HG02759 (cell line): Measurements from ENCODE around the gene APEH.

Experiments used
- ATAC-seq: cut with Tn5 transposase; IDR thresholded peaks from one replicate; pipeline ENCODE4 v1.9.1; 2021; ENCODE audit warnings: mild to moderate bottlenecking, moderate library complexity; ENCODE audit not compliant: unreplicated experiment

The APEH gene

DNA sequence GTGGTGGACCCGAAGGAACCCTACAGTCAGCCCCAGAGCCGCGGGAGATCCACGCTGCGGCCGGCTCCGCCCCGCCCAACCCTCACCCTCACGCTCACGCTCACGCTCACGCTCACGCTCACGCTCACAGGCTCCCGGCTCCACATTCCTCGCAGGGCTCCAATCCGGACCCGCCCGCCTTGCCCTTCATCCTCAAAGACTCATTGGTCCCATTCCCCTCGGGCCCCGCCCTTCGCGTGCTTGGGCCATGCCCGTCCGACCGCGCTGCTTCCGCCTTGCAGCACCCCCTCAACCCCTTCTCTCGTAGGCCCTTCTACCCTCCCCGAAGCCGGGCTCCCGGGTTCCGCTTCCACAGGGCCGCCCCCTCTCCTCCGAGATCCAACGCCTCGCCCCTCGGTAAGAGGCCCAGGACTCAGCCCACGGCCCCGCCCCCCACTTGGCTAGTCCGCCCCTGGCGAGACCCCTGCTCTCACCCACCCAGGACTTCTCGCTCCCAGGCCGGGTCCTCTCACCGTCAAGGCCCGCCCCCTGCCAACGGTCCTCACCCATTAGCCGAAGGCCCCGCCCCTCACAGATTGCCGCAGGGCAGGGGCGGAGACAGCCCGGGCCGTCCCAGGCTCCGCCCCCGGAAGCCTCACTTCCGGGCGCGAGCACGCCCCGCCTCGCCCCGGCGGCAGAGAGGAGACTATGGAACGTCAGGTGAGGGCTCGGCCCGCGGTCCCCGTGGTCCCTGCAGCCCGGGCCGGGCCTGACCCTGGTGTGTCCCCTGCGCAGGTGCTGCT is at the start of gene APEH:
Gene APEH, plus strand, starts transcription at position 637 of the 782 bp plus-strand sequence. Its CDS starts 51 bp downstream, at position 688.
- peak; percentile 79 for ATAC-seq

DNA sequence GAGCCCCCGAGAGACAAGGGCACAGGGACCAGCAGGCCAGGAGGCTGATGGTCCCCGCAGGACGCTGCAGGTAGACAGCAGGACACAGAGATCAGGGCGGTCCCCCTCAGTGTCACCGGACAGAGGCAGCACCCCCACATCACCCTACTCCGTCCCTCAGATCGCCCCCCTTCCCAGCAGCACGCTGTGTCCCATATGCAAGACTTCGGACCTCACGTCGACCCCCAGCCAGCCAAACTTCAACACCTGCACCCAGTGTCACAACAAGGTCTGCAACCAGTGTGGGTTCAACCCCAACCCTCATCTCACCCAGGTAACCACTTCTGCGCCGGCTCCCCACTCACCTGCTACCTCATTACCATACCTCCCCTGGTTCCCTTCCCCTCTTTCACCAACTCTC is 49.1 kb upstream of the APEH start:
- ATAC-seq, result no peak

DNA sequence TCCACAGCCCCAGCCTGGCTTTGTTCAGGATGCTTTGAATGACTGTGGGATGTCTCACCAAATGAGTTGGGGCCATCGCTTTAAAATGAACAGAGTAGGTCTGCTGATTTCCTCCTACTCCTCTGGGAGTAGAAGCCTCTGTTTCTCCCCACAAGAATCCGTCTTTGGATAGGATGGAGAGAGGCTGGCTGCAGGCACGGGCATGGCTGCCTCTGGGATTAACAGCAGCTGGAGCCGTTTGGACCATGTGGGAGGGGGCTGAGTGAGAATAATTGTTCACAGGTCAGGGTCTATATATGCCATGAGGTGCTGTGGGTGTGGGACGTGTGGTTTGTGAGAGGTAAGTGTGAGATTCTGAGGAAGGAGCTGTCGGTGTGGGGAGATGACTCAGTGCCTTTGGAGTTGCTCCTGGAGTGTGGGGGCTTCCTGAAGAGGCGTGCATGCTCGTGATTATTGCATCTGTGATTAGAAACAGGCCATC is 48.0 kb upstream of the APEH start:
- ATAC-seq, result no peak

DNA sequence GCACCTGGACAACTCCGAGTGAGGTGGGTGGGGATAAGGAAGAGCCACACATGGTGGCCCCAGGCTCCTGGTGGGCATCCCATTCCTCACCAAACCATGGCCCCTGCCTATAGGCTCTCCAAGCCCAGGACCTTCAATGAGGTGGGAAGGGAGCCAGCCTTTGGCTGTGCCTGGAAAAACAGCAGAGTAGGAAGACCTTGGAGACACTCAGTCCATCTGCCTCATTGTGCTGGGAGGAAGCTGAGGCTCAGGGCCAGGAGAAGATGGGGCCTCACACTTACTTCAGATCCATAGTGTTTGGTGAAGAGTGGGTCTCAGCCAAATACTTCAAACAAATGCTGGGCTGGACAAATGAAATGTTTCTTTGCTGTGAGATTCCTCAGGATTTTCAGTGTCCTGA is 47.4 kb upstream of the APEH start:
- ATAC-seq, result no peak

DNA sequence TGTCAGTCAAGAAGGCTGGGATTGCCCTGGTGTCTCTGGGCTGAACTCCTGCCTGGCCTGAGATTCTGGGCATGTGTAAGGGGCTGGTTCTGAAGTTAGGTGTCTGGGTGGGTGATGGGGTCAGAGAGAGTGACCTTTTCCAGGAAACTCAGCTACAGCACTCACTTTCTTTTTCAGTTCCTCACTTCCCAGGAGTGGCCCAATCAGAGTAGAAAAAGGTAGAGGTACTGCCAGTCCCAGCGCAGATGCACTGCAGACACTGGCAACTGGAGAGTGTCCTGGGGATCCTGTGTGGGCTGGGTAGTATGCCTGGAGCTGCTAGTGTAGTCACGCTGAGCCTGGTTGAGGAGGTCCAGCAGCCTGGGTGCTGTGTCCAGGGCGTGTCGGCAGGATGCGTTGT is 46.5 kb upstream of the APEH start:
- ATAC-seq, result no peak

DNA sequence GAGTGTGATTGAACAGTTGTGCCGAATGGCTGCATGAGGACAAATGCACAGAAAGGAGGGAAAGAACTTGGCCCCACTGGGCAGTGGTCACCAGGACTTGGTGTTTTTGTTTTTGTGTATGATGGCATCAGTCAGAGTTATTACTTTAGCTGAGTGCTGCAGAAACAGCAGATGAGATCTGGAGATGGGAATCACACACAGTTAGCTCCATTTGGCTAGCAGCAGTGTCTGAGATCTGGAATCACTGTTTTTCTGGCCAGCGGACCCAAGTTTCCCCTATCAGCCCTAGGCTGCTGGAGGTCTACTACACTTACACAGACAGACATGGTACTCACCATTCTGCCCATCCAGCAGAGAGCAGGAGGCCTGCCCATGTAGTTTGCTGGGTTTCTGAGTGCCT is 45.9 kb upstream of the APEH start:
- no peak for ATAC-seq

DNA sequence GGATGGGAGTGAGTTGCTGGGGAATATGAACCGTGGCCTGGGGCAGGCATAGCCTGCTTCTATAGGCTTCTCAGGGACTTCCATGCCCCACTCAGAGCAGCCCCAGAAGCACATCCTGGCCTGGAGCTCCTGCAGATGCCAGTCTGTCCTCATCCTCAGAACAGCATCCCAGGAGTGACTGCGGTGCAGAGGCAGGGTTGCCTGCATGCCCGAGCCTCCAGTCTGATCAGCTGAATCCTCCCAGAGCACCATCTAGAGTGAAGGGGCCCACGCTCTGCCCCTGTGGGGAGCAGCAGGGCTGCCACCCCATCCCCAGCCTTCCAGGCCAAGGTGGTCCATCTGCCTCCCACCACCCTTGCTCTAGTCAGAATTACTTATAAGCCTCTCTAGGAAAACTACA is 44.7 kb upstream of the APEH start:
- ATAC-seq, result no peak

DNA sequence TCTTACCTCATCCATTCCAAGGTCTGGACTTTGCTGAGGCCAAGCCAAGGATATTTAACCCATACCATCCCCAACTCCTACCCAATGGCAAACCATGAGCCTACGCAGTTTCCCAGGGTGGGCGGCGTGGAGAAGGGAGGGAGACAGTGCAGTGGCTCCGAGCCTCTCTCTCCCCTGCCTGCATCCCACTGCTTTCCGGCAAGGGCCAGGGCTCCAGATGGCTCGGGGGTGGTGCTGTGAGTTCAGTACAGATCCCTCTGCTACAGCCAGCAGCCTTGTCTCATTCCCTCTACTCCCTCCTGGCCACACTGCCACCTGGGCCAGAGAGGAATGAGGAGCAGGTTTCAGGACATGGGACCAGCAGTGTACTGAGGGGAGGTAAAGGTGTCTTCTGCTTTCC is 44.3 kb upstream of the APEH start:
- no peak for ATAC-seq

DNA sequence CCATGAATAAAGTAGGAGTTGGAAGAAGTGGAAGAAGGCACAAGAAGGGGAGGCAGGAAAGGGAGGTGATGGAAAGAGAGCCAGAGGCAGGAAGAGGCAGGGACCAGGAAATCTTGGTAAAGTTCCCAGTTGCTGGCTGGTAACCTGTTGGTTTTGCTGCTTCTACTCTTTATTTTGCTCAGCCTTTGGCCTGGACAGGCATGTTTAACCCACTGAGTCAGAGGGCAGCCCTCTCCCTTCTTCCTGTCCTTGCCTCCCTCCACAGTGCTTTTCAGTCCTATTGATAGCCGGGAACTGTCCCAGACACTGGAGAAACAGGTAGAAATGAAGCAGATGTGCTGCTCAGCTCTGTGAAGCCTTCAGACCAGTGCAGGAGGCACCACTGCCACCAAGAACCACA is 43.4 kb upstream of the APEH start:
- ATAC-seq, result no peak

DNA sequence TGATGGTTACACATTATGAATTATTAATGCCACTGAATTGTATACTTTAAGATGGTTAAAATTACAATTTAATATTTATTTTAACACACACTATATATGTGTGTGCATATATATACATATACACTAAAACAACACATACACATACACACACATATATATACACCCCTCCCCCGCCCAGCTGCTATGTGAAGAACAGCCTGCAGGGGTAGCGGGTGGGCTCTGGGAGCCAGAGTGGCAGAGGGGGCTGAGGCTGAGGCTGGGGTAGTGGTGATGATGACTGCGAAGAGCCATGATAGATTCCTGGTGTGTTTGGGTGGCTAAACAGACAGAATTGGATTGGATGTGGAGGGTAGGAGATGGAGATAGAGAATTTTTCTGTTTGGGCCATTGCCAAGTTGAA is 39.4 kb upstream of the APEH start:
- no peak for ATAC-seq

DNA sequence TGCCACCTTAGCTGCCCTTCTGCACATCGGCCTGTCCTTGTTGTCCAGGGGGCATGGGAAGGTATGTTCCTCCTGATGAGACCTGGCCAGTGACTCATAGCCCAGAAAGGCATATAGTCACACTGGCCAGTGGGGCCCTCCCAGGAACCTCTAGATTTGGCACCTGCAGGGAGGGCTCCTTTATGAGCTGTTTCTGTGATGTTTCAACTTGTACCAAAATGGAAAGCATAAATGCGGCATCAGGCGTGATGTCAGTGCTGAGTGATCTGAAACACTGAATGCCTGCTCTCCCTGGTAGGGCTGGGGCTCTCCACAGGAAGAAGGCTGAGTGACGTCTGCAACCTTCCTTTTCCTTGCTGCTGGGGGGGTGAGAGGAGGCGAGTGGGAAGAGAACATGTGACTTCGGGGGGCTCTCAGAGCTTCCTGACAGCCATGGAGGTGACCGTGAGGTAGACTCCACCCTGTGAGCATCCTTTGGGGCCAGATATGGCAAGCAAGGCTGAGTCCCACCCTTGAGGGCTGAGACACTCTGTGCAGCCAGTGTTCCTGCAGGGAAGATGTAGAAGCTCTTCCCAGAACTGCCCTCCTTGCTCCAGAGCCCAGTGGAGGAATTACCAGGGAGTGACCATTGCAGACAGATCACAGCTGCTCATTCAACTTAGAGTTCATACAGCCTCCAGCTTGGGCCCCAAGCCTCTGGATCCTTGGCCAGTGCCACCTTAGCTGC is 37.1 kb upstream of the APEH start:
- ATAC-seq, result no peak

DNA sequence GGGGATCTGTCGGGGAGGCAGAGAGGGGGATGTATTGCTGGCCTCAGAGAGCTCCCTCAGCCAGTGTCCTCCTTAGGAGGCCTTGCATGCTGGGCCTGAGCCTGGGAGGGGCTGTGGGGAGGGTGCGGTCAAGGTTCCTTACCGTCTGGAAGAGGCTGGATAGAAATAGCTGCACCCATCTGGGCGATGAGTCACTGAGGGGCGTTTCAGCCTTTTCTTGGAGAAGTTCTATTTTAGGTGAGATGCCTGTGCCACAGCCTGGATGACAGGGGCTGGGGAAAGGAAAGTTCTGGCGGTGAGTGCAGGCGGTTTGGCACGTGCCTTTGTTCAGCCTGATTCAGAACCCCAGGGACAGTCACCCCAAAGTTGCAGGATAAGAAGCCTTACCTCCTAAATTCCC is 35.7 kb upstream of the APEH start:
- ATAC-seq, result no peak

DNA sequence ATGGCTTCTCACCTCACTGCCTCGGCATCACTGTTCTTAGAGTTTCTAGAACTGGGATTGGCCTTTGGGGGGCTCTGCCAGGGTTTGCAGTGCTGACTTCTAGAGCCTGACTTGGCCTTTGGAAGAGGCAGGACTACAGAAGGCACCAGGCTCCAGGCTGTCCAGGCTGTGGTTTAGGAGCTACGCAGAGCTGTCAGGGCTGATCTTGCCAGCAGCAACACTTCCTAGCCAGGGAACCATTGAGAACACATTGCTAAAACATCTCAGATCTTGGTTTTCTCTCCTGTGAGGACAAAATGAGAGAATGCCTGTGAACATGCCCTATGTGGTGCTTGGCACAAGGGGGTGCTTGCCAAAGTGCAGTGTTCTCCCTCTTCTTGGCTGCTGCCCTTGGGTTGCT is 34.6 kb upstream of the APEH start:
- ATAC-seq, result no peak

DNA sequence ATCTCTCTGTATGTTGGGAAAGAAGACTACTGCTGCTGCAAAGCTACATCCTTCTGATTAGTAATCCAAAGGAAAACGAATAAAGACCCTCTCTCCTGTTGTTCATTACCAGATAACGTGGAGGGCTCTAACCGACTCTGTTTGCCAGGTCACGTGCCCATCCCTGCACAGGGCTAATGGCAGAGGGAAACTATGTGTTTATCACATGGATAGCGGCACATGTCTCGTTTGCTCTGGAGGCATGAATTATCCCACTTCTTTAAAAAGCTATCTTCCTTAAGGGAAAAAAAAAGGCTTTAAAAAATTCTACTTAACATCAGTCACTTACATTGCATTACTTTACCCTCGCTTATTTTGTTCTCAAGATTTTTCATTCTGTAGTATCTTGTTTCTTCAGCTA is 32.9 kb upstream of the APEH start:
- no peak for ATAC-seq

DNA sequence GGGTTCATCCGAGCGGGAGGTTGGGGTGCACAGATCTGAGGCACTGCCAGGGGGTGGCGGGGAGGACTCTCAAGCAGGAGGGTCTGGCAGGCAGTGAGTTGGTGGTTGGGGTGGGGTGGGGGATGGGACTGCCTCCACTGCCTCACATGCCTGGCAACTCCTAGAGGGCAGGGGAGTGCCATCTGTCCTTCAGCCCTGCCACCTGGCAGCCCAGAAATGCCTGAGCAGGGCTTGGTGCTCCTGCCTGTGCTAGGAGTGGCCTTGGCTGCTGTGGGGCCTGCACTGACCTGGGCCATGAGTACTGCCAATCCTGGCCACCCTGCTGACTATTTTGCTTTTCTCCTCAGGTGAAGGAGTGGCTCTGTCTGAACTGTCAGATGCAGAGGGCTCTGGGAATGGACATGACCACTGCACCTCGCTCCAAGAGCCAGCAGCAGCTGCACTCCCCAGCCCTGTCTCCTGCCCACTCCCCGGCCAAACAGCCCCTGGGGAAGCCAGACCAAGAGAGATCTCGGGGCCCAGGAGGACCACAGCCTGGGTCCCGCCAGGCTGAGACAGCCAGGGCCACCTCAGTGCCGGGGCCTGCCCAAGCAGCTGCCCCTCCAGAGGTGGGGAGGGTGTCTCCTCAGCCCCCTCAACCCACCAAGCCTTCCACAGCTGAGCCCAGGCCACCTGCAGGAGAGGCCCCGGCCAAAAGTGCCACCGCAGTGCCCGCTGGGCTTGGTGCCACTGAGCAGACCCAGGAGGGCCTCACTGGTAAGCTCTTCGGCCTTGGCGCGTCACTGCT is 32.0 kb upstream of the APEH start:
- ATAC-seq, result no peak

DNA sequence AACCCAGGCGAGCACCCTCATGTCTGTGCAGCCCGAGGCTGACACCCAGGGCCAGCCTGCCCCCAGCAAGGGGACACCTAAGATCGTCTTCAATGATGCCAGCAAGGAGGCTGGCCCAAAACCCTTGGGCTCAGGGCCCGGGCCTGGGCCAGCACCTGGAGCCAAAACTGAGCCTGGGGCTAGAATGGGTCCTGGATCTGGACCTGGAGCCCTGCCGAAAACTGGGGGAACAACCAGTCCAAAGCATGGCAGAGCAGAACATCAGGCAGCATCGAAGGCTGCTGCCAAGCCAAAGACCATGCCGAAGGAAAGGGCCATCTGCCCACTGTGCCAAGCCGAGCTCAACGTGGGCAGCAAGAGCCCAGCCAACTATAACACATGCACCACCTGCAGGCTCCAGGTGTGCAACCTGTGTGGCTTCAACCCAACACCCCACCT is 31.4 kb upstream of the APEH start:
- ATAC-seq, result no peak

DNA sequence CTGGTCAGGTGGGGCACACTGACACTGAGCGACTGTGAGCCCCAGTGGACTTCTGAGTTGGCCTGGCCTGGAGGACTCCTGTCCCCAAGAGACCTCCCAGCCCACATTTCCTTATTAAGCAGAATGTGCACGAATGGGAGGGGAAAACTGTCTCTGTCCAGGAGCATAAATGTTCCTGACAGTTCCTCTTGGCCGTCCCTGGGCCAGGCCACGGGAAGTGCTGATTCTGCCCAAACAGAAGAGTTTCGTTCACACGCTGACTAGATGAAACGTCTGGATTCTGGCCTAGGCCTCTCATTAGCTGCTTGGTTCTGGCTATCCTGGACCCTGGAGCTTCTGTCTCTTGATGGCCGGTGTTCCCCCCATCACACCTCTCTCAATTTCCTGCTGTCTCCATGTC is 29.5 kb upstream of the APEH start:
- no peak for ATAC-seq

DNA sequence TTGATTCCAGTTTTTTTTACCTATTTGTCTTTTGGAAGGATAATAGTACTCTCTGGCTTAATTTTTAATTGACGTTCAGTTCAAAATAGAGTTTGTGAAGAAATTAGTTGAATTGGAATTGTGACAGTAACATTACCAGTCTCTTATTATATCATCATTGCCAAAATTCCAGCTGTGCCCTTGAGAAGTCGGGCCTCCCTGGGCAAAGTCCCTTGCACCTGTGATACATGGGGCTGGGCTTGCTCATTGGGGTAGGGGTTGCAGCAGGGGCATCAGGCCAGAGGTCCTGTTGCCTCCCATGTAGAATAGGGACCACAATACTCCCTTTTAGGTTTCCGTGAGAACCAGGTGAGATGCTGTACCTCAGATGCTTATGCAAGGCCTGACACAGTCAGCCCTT is 27.9 kb upstream of the APEH start:
- ATAC-seq, result no peak

DNA sequence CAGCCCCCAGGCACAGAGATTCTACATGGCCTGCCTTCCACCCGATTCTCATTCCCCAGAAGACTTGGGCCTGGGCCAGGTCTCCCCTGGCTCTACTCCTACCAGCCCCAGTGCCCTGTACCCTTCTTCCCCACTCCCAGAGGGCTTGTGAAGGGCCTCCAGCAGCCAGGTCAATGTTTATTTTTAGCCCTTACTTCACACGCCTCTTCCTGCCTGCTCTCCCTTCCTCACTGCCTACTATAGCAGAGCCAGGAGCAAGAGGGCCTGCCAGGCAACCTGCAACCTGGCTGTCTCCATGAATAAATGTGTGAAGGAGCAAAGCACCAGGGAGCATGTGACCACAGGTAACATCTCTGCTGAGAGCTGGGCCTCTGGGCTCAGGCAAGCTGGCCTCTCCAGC is 26.4 kb upstream of the APEH start:
- no peak for ATAC-seq

DNA sequence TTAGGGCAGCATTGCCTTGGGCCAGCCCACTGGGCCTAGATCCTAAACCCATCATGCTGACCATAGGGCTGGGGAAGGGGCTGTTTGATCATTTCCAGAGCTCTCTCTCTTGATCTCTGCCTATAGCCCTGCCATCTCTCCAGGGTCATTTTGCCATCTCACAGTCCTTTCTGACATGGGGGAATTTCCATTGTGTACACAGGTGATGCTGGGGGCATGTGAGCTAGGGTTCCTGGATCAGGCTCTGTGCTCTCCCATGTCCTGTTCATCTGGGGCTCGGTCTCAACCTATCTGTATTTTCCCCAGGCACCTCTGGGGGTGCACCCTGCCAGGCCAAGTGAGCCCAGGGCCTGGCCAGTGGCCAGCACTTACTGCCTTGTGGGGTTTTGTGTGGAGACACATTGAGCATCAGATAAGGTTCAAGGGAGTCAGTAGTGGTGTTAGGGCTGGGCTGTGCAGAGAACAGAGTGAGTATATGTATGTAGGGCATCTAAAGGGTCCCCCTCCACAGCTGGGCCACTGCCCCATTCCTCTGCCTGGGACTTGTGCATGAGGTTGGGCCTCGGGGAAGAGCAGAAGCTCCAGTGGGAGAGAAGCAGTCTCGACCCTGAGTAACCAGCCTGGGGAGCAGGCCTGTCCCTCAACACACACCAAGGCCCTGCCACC is 25.7 kb upstream of the APEH start:
- no peak for ATAC-seq

DNA sequence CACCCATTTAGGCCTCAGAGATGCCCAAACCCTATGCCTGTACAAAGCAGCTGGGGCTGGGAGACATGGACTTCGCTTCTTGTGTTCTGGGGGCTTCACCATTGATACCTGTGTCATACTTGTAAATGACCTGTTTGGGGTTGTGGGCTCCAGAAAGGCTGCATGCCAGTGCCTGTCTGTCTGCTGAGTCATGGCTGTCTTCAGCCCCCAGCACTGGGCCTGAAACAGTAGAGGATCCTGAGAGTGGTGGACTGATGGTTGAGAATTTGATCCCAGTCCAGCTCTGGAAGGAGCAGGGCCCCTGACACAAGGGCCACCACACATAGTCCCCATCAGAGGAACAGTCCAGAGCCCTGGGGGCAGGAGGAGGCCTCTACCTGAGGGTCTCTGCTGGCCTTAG is 24.6 kb upstream of the APEH start:
- ATAC-seq, result no peak
